GM12892 (cell line): Measurements from ENCODE around the gene YPEL3.
"Not testable (repeated sequence)": the region's sequence is repeated elsewhere in the genome, so short reads cannot be mapped to it uniquely, and the experiment has no call there.

Experiments used
- DNase-seq: peaks from one replicate; pipeline ENCODE4 v3.0.0; 2011; ENCODE audit not compliant: insufficient read length
- FAIRE-seq: peaks from 2 replicates; lab custom pipeline; 2011; peaks lifted over from hg19 to GRCh38; lab: Jason Lieb, UNC
- POLR2A ChIP-seq: IDR thresholded peaks from 2 replicates; pipeline ENCODE4 v1.6.1; 2011; ENCODE audit warnings: low read depth, low read length, control low read depth
- POLR2AphosphoS5 ChIP-seq: IDR thresholded peaks from 2 replicates; pipeline ENCODE4 v1.6.1; 2011; ENCODE audit warnings: low read depth, low read length, control low read depth
- TAF1 ChIP-seq: IDR thresholded peaks from 2 replicates; pipeline ENCODE4 v1.6.1; 2011; ENCODE audit warnings: low read depth, mild to moderate bottlenecking, control low read depth, low read length, borderline replicate concordance

The YPEL3 gene

DNA sequence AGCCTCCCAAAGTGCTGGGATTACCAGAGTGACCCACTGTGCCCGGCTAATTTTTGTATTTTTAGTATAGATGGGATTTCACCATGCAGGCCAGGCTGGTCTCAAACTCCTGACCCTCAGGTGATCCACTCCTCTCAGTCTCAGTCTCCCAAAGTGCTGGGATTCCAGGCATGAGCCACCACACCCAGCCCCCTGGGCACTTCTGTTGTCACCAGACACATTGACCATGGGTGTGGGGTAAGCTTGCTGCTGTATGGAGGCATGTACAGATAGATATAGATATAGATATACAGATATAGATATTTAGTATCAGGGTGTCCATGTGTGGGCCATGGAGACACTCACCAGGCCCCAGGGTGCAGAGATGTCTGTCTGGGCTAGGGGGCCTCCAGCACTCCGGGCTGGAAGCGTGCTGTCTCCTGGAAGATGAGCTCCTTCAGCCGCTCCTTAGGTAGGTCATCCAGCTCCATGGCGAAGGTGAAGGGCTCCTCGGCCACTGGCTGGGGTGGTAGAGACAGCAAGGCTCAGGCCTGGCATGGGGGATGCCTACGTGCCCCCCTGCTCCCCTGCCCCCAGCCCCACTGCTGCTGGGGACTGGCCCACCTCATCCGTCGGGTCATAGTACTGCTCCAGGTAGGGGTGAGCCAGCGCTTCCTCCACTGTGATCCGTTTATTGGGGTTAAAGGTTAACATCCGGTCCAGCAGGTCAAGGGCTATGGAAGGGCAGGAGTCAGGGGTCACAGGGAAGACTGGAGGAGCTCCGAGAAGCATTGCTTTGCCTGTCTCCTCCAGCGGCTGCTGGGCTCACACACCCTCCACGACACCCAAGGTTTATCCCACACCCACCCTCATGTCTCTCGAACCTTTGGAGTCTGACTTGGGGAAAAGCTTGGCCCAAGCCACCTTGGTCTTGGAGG, 20.5 kb upstream of the YPEL3 start:
- DNase-seq (no peak), FAIRE-seq (no peak)
- TF ChIP-seq TAF1: no peak
- no peak for TF ChIP-seq POLR2A
- TF ChIP-seq POLR2AphosphoS5: no peak

DNA sequence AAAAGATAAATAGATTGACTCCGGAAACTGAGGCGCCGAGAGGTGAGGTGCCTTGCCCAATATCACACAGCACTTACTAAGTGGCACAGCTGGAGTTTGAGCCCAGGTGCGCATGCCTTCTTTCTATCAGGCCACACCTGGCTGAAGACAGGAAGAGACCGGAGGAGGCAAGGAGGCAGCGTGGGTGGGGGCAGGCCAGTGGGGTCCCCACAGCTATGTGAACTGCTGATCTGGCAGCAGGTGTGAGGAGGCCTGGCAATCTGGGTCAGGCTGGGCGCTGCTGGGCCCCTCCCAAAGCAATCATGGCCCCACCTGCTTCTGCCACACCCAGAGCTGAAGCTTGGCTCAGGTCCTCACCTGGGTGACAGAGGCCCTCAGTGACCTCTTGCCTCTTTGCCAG, 19.2 kb upstream of the YPEL3 start:
- no peak for TF ChIP-seq TAF1
- TF ChIP-seq POLR2AphosphoS5: no peak
- no peak for TF ChIP-seq POLR2A
- FAIRE-seq (no peak), DNase-seq (no peak)

- not testable (repeated sequence) for DNase-seq, FAIRE-seq
These were observed 18.8 kb upstream of the YPEL3 start for GRCh38 chr16:30114833-30115232.

GRCh38 chr16:30114411-30114810, 18.4 kb upstream of the YPEL3 start:
- DNase-seq (no peak), FAIRE-seq (no peak)
- TF ChIP-seq POLR2A (no peak), POLR2AphosphoS5 (no peak), TAF1 (no peak)

DNA sequence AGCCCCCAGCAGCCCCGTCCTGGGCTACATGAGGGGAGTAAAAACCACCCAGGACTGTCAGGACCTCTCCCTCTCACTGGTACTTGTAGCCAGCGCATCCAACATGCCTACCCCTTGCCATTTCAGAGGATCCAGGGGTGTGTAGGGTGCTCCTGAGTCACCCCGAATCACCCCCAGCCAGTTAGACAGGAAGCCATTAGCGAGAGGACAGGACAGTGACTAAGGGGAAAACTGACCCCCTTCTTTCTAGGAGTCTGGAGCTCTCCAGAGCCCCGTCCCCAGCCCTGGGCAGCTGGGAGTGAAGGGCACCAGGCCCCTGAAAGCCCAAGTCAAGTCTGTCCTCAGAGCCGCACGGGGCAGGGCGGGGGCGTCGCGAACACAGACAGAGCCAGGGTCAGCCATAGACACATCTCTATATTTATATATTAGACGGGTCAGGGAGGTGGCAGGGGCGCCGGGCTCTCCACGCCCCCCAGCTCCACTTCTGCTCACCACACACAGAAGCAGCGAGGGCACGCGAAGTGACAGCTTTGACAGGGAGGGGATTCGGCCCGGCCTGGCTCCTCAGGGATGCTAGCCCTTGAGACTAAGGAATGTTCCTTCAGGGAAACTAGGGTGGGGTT, 17.8 kb upstream of the YPEL3 start:
- TF ChIP-seq POLR2AphosphoS5: no peak
- TF ChIP-seq TAF1: no peak
- no peak for TF ChIP-seq POLR2A
- FAIRE-seq (no peak), DNase-seq (no peak)

GRCh38 chr16:30113031-30113710, 17.2 kb upstream of the YPEL3 start, which contains the start of gene GDPD3:
TSS of gene GDPD3 (minus strand) at chr16:30113537. CDS start at chr16:30113478, 59 bp downstream.
- TF ChIP-seq POLR2A: no peak
- no peak for TF ChIP-seq POLR2AphosphoS5
- no peak for TF ChIP-seq TAF1
- DNase-seq (no peak), FAIRE-seq (no peak)

DNA sequence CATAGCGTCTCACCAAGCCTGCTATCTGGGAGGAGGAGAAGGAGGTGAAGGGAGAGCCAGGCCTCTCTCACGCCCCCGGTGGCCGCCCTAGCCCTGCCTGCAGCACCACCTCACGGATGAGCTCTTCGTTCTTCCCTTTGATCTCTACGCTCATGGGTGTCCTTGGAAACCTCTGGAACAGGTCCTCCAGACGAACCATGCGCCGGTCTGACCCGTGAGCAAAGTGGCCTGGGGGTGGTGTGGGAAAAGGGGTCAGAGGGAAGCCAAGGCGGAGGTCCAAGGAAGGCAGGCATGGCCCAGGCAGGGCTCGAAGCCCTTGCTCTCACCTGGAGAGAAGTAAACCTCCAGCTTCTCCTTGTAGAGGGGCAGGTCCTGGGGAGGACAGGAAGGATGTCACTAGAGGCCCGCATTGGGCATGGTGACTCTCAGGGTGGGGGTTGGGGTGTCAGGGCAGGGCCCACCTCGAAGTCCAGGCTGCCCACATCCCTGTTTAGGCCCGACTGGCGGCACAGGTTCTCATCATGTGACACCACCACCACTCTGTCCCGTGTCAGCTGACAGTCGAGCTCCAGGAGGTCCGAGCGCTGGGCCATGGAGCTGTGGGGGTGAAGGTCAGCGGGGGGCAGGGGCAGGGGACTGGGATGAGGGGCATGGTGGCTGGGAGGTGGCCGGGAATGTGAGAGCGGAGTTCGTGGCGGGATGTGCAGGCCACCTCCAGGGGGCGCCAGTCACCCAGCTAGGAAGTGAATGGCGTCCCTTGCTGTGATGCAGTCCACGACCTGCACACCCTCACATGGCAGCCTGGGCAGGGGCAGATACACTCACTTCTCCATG, 16.4 kb upstream of the YPEL3 start:
- FAIRE-seq: peak; percentile 57
- peak; percentile 81 for DNase-seq
- TF ChIP-seq POLR2A: no peak
- no peak for TF ChIP-seq POLR2AphosphoS5
- TF ChIP-seq TAF1: no peak

- no peak for TF ChIP-seq TAF1
- TF ChIP-seq POLR2AphosphoS5: no peak
- TF ChIP-seq POLR2A: no peak
- no peak for FAIRE-seq
- no peak for DNase-seq
These were observed 14.6 kb upstream of the YPEL3 start for GRCh38 chr16:30110661-30111060.

- TF ChIP-seq POLR2AphosphoS5: no peak
- no peak for TF ChIP-seq TAF1
- no peak for TF ChIP-seq POLR2A
- no peak for DNase-seq
- FAIRE-seq: no peak
These were observed 12.2 kb upstream of the YPEL3 start for GRCh38 chr16:30108059-30108850.

DNA sequence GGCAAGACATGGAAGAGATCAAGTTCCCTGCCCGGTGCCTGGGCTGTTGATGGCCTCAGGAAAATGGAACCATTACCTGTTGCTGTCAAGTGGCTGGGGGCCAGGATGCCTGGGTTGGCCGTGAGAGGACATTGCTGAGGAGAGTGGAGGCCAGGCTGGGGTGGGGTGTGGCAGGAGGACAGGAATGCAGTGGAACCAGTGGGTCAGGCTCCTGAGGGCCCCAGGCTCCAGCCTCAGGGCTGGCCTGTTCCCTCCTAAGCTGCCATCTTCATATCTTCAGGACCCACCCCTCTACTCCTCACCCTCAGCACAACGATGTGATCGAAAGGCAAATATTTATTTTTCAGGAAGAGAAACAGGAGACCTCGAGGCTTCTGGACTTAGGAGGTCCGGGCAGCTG, 8.5 kb upstream of the YPEL3 start:
- no peak for DNase-seq
- no peak for FAIRE-seq
- TF ChIP-seq TAF1 (no peak), POLR2A (no peak), POLR2AphosphoS5 (no peak)

GRCh38 chr16:30104090-30104489, 8.1 kb upstream of the YPEL3 start:
- TF ChIP-seq TAF1: no peak
- TF ChIP-seq POLR2AphosphoS5: no peak
- no peak for TF ChIP-seq POLR2A
- FAIRE-seq: no peak

More at GRCh38 chr16:30104090-30104489, 8.1 kb upstream of the YPEL3 start:
- no peak for DNase-seq
